ENCODE results near the gene HLA-DMB.

The HLA-DMB gene

GRCh38 chr6:32940656-32941213 lies at the start of gene HLA-DMB:
Gene HLA-DMB (minus strand): TSS chr6:32941028. CDS start chr6:32940807, 221 bp downstream.
- POLR2A ChIA-PET: interaction anchor here (0.7 to 8.5 kb wide), 8 partner anchors 10 to 102 kb away, joined by 3 to 211 read pairs (median 4); no protein-coding TSS in a partner anchor
- CTCF ChIA-PET: interaction anchor here (0.7 to 15.9 kb wide), 12 partner anchors 7 to 221 kb away, joined by 3 to 379 read pairs (median 9); partner anchors contain the start of genes BRD2, HLA-DMA and TAP2
- DNase-seq (ENCODE audit: extremely low spot score): peak; percentile 87
- no peak for TF ChIP-seq CTCF (IDR thresholded peaks at IDR 0.05; ENCODE audit: control extremely low read depth, extremely low read depth, low read depth, missing control alignments)

GRCh38 chr6:32989368-32989767 lies 48.5 kb upstream of the HLA-DMB start:
- CTCF ChIA-PET: interaction anchor here (1.0 to 10.5 kb wide), 12 partner anchors 10 to 160 kb away, joined by 3 to 167 read pairs (median 6); partner anchors contain the start of gene TAP2

GRCh38 chr6:32984622-32985389 lies 44.0 kb upstream of the HLA-DMB start:
- CTCF ChIA-PET: interaction anchor here (0.6 to 10.5 kb wide), 73 partner anchors 9 to 297 kb away, joined by 3 to 167 read pairs (median 5); partner anchors contain the start of genes BRD2, HLA-DMA, HLA-DMB and HLA-DPA1
- POLR2A ChIA-PET: interaction anchor here (0.6 to 12.5 kb wide), 13 partner anchors 9 to 263 kb away, joined by 3 to 271 read pairs (median 5); partner anchors contain the start of genes BRD2, HLA-DMA, HLA-DMB and HLA-DPB1
- TF ChIP-seq CTCF (IDR thresholded peaks at IDR 0.05; ENCODE audit: control extremely low read depth, extremely low read depth, low read depth, missing control alignments): peak; percentile 80
- peak; percentile 75 for DNase-seq (ENCODE audit: extremely low spot score)

More at GRCh38 chr6:32989368-32989767, 48.5 kb upstream of the HLA-DMB start:
- no peak for DNase-seq (ENCODE audit: extremely low spot score)
- POLR2A ChIA-PET: interaction anchor here (1.4 to 12.5 kb wide), 2 partner anchors 10 to 18 kb away, joined by 3 to 271 read pairs; partner anchors contain the start of gene BRD2
- no peak for TF ChIP-seq CTCF (IDR thresholded peaks at IDR 0.05; ENCODE audit: control extremely low read depth, extremely low read depth, low read depth, missing control alignments)

- CTCF ChIA-PET: interaction anchor here (0.6 to 10.5 kb wide), 71 partner anchors 9 to 297 kb away, joined by 3 to 167 read pairs (median 5); partner anchors contain the start of genes BRD2, HLA-DMA, HLA-DMB and HLA-DPA1
These were observed 43.3 kb upstream of the HLA-DMB start for GRCh38 chr6:32983964-32984621.

GRCh38 chr6:32983493-32983848 lies 42.6 kb upstream of the HLA-DMB start:
- POLR2A ChIA-PET: interaction anchor here (1.0 to 12.5 kb wide), 6 partner anchors 12 to 88 kb away, joined by 5 to 271 read pairs (median 16); partner anchors contain the start of genes BRD2, HLA-DMA and HLA-DMB

More at GRCh38 chr6:32983964-32984621, 43.3 kb upstream of the HLA-DMB start:
- TF ChIP-seq CTCF (IDR thresholded peaks at IDR 0.05; ENCODE audit: control extremely low read depth, extremely low read depth, low read depth, missing control alignments): no peak
- POLR2A ChIA-PET: interaction anchor here (0.9 to 12.5 kb wide), 12 partner anchors 8 to 264 kb away, joined by 3 to 271 read pairs (median 5); partner anchors contain the start of genes BRD2, HLA-DMA, HLA-DMB and HLA-DPB1
- no peak for DNase-seq (ENCODE audit: extremely low spot score)

More at GRCh38 chr6:32983493-32983848, 42.6 kb upstream of the HLA-DMB start:
- no peak for TF ChIP-seq CTCF (IDR thresholded peaks at IDR 0.05; ENCODE audit: control extremely low read depth, extremely low read depth, low read depth, missing control alignments)
- CTCF ChIA-PET: interaction anchor here (1.1 to 10.5 kb wide), 26 partner anchors 10 to 265 kb away, joined by 3 to 167 read pairs (median 15); partner anchors contain the start of genes HLA-DMA, HLA-DMB and TAP2
- DNase-seq (ENCODE audit: extremely low spot score): no peak

Measured in GM10248 (cell line).